VCaP (cell line): ENCODE measurements around the gene PI4K2A.

Experiments
- H3K27ac ChIP-seq: fragments of 450-650 bp; 2 replicates; pipeline ENCODE4 v1.5.1; 2017
- CTCF ChIP-seq: fragments of 450-650 bp; conservative IDR thresholded peaks from 2 replicates; pipeline ENCODE4 v1.5.1; 2017; ENCODE audit warnings: mild to moderate bottlenecking, moderate library complexity

PI4K2A gene

GRCh38 chr10:97713339-97713825 lies 72.9 kb downstream of the PI4K2A start, which contains the start of gene MARVELD1:
MARVELD1 (plus strand) TSS chr10:97713730; CDS start chr10:97713877, 147 bp downstream.
- TF ChIP-seq CTCF: no peak
- H3K27ac ChIP-seq: peak within 1 kb of the TSS; percentile 94

GRCh38 chr10:97713826-97714400 lies 73.4 kb downstream of the PI4K2A start:
- H3K27ac ChIP-seq: peak overlapping the region; percentile 94
- peak; percentile 29 for TF ChIP-seq CTCF

- peak; percentile 3; the same call in 1 of the 2 replicates for TF ChIP-seq CTCF
- peak overlapping the region; percentile 94 for H3K27ac ChIP-seq
Observed at GRCh38 chr10:97714401-97715258, 74.2 kb downstream of the PI4K2A start.

GRCh38 chr10:97715259-97715874 lies 74.9 kb downstream of the PI4K2A start:
- H3K27ac ChIP-seq: peak overlapping the region; percentile 94
- TF ChIP-seq CTCF: no peak

- peak overlapping the region; percentile 68 for H3K27ac ChIP-seq
- no peak for TF ChIP-seq CTCF
Observed at GRCh38 chr10:97717627-97718026, 77.2 kb downstream of the PI4K2A start.

GRCh38 chr10:97718178-97718577 lies 77.7 kb downstream of the PI4K2A start:
- TF ChIP-seq CTCF: no peak
- peak overlapping the region; percentile 68 for H3K27ac ChIP-seq

- H3K27ac ChIP-seq: peak overlapping the region; percentile 68
- no peak for TF ChIP-seq CTCF
Observed at GRCh38 chr10:97718659-97719142, 78.2 kb downstream of the PI4K2A start.
